GM12864 (cell line): ENCODE results near the gene TRAT1.

Source experiments
- DNase-seq: peaks from one replicate; pipeline ENCODE4 v3.0.0-alpha.2; 2011; ENCODE audit warnings: low read depth
- H3K4me3 ChIP-seq: 2 replicates; pipeline ENCODE4 v1.5.1; 2011; ENCODE audit warnings: mild to moderate bottlenecking, low read depth, low read length, control low read depth
- TF ChIP-seq, protein P1 (sequence below): IDR thresholded peaks from 2 replicates; pipeline ENCODE4 v1.5.1; 2011; ENCODE audit warnings: low read depth, mild to moderate bottlenecking, moderate library complexity, low read length, control low read depth, inconsistent platforms; ENCODE audit errors: missing control alignments

The TRAT1 gene

DNA sequence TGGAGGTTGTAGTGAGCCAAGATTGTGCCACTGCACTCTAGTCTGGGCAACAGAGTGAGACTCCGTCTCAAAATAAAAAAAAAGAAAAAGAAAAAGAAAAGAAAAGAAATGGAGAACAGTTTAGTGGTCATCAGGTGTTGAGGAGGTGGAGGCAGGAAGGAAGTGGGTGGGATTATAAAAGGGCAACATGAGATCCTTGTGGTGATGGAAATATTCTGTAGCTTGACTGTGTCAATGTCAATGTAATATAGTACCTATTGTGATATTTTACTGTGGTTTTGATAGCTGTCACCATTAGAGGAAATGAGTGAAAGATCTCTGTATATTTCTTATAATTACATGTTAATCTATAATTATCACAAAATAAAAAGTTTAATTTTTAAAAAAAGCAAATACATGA is 60.8 kb downstream of the TRAT1 start:
- TF ChIP-seq, protein P1, sequence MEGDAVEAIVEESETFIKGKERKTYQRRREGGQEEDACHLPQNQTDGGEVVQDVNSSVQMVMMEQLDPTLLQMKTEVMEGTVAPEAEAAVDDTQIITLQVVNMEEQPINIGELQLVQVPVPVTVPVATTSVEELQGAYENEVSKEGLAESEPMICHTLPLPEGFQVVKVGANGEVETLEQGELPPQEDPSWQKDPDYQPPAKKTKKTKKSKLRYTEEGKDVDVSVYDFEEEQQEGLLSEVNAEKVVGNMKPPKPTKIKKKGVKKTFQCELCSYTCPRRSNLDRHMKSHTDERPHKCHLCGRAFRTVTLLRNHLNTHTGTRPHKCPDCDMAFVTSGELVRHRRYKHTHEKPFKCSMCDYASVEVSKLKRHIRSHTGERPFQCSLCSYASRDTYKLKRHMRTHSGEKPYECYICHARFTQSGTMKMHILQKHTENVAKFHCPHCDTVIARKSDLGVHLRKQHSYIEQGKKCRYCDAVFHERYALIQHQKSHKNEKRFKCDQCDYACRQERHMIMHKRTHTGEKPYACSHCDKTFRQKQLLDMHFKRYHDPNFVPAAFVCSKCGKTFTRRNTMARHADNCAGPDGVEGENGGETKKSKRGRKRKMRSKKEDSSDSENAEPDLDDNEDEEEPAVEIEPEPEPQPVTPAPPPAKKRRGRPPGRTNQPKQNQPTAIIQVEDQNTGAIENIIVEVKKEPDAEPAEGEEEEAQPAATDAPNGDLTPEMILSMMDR: no peak
- DNase-seq: no peak
- H3K4me3 ChIP-seq: no peak overlapping the region

DNA sequence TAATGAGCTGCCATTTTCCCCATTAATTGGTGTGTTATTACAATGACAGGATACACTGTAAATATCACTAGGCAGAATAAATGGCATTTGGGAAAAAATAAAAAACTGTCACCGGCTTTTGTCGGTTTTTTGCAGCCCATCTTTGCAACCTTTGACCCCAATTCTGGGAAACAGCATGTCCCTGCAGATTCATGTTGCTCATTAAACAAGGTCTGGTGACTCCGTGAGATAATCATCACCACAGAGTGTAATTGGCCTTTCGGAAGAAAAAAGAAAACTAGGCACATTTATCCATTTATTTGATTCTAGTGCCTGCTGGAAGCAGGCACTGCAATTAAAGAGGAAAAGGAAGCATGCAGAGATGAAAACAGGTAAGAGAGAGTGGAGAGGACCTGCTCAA is 64.5 kb downstream of the TRAT1 start:
- TF ChIP-seq, protein P1: no peak
- no peak for DNase-seq
- H3K4me3 ChIP-seq: no peak overlapping the region

DNA sequence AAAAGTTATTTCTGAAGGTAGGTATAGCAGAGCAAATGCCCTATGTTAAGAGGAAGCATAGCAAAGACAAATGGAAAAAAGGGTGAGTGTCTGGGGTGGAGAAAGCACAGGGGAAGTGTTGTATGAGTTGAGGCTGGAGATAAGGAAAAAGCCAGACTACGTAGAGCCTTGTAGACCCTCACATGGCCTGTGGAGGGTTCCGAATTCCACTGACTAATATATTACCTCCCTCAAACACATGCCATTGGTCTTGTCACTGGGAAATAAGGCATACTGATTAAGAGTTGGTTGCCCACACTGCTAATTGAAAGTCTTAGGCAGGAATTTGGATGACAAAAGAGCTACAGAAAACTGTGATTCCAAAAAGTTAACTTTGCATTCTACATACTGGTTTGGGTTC is 65.2 kb downstream of the TRAT1 start:
- no peak for DNase-seq
- TF ChIP-seq, protein P1: no peak
- no peak overlapping the region for H3K4me3 ChIP-seq

DNA sequence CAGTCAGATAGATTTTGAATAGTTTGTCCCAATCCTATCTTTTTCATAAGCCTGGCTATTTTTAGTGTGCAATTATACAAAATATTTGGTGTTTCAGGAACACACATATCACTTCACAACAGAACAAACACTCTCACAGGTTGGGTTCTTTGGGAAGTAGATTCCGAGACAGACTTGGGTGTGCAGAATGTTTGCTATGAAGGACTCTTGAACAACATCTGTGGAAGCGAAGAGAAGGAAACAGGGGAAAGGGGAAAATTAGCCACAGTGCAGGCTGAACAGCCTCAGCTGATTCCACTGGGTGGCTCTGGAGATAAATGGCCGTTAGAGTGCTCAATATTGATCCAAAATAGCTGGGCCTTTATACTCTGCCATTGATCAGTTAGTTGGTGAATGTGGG is 69.2 kb downstream of the TRAT1 start:
- no peak for DNase-seq
- no peak overlapping the region for H3K4me3 ChIP-seq
- TF ChIP-seq, protein P1: no peak

GRCh38 chr3:108894981-108895380 is 72.4 kb downstream of the TRAT1 start:
- TF ChIP-seq, protein P1: no peak
- no peak for DNase-seq
- no peak overlapping the region for H3K4me3 ChIP-seq

DNA sequence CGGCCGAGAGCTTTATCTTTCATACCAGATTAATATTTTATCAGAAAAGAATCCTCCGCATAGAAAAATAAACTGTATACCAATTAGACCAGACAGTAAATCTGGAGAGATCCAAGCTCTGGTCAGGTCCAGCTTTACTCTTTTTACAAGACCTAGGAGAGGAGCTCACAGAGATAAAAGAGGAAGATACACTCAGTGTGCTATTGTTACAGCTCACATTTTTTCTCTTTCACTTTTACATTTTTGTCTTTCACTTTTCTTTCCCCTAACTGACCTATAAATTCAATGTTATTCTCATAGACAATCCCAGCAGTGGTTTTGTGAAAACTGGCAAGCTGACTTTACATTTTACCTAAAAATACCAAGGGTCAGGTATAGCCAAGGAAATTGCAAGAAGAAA is 75.3 kb downstream of the TRAT1 start:
- no peak for DNase-seq
- TF ChIP-seq, protein P1: no peak
- H3K4me3 ChIP-seq: no peak overlapping the region

DNA sequence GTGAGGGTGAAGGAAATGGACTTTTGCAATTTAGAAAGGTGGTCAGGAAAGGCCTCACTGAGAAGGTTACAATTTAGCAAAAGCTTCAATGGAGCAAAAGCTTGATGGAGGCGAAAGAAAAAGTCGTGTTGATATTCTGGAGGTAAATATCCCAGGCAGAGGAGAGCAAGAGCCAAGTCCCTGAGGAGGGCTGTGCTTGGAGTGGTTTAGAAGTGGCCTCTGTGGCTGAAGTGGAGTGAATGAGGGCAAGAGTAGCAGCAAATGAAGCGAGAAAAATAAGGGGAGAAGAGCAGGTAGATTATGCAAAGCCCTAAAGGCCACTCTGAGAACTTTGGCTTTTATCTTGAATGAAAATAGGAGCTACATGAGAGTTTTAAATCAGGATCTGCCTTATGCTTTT is 76.9 kb downstream of the TRAT1 start:
- no peak overlapping the region for H3K4me3 ChIP-seq
- no peak for DNase-seq
- TF ChIP-seq, protein P1: no peak
